OCI-LY7 (cell line): ENCODE data around the gene WNK2. TPM values are rescaled to one million over a fixed set of nuclear protein-coding genes. Genes with fewer than 3 reads are reported as not detected.

Experiments used
- BruUV-seq: library from RNA; stranded (reverse); fragments of 400-500 nt; replicated peaks from 2 replicates; lab custom pipeline; 2021; lab: Mats Ljungman, UMichigan
- CTCF ChIA-PET: fragments of 300-600 bp; sonication (Branson Sonifier 250); formaldehyde crosslinking; loops from one replicate; lab custom pipeline; 2022; ENCODE audit warnings: antibody characterized with exemption; ENCODE audit not compliant: unreplicated experiment; lab: Charles Lee
- POLR2A ChIA-PET: fragments of 300-600 bp; sonication (Branson Sonifier 250); formaldehyde crosslinking; loops from one replicate; lab custom pipeline; 2022; ENCODE audit warnings: antibody characterized with exemption; lab: Charles Lee
- DNase-seq: peaks from one replicate; pipeline ENCODE4 v3.0.0-alpha.2; 2015; ENCODE audit warnings: low spot score
- H2AFZ ChIP-seq: fragments of 200-600 bp; sonication (generic), shearing (Covaris generic); 2 replicates; pipeline ENCODE4 v1.6.1; 2014; ENCODE audit warnings: mild to moderate bottlenecking, antibody characterized with exemption, low read length, moderate library complexity
- H3K27ac ChIP-seq: fragments of 200-600 bp; sonication (generic); 2 replicates; pipeline ENCODE4 v1.5.1; 2014; ENCODE audit warnings: mixed run types, low read depth, mild to moderate bottlenecking, moderate library complexity, low read length, inconsistent platforms; ENCODE audit not compliant: poor library complexity, severe bottlenecking
- H3K36me3 ChIP-seq: fragments of 200-600 bp; sonication (generic); 2 replicates; pipeline ENCODE4 v1.6.1; 2014; ENCODE audit warnings: mild to moderate bottlenecking, antibody characterized with exemption, low read length, moderate library complexity, mixed read lengths; ENCODE audit not compliant: insufficient read depth
- H3K4me1 ChIP-seq: fragments of 200-600 bp; sonication (generic); 2 replicates; pipeline ENCODE4 v1.5.1; 2014; ENCODE audit warnings: mild to moderate bottlenecking, low read length; ENCODE audit not compliant: insufficient read depth, poor library complexity, severe bottlenecking
- H3K4me2 ChIP-seq: fragments of 200-600 bp; sonication (generic); 2 replicates; pipeline ENCODE4 v1.6.1; 2014; ENCODE audit warnings: mild to moderate bottlenecking, low read length
- H3K4me3 ChIP-seq: fragments of 200-600 bp; sonication (generic); 2 replicates; pipeline ENCODE4 v1.5.1; 2014; ENCODE audit warnings: mild to moderate bottlenecking, low read depth, low read length; ENCODE audit not compliant: poor library complexity, severe bottlenecking
- H3K79me2 ChIP-seq: fragments of 200-600 bp; sonication (generic); 2 replicates; pipeline ENCODE4 v1.6.1; 2016; ENCODE audit warnings: low read depth, mild to moderate bottlenecking, low read length, moderate library complexity, mixed read lengths; ENCODE audit not compliant: insufficient read depth
- H3K9me2 ChIP-seq: fragments of 200-600 bp; sonication (generic); 2 replicates; pipeline ENCODE4 v1.6.1; 2016; ENCODE audit warnings: mild to moderate bottlenecking, low read length, mixed read lengths; ENCODE audit not compliant: insufficient read depth
- H3K9me3 ChIP-seq: fragments of 200-600 bp; sonication (generic); 2 replicates; pipeline ENCODE4 v1.6.1; 2014; ENCODE audit warnings: mild to moderate bottlenecking, mixed run types, low read length, mixed read lengths
- H4K20me1 ChIP-seq: fragments of 200-600 bp; sonication (generic); 2 replicates; pipeline ENCODE4 v1.6.1; 2014; ENCODE audit warnings: mild to moderate bottlenecking, antibody characterized with exemption, low read length, moderate library complexity, mixed read lengths; ENCODE audit not compliant: insufficient read depth
- CTCF ChIP-seq: fragments of 200-600 bp; sonication (generic); conservative IDR thresholded peaks from 2 replicates; pipeline ENCODE4 v1.5.1; 2014; ENCODE audit warnings: mild to moderate bottlenecking, antibody characterized with exemption, low read length, moderate library complexity, mixed read lengths
- EZH2phosphoT487 ChIP-seq: fragments of 200-600 bp; sonication (generic); IDR thresholded peaks from 2 replicates; pipeline ENCODE4 v1.6.1; 2018; ENCODE audit warnings: low read depth, borderline replicate concordance, mild to moderate bottlenecking, mixed run types, antibody characterized with exemption, low read length, moderate library complexity, mixed read lengths
- intact Hi-C: fragments of 100-400 bp; cut with micrococcal nuclease; formaldehyde crosslinking; loops from one replicate; pipeline ENCODE4 v1.10.0; 2022; ENCODE audit not compliant: unreplicated experiment
- total RNA-seq, 2 experiments: library from RNA; depleted of rRNA in 1 of 2; stranded (reverse); fragments of >200 nt in 1 of 2; shearing (Covaris generic) in 1 of 2; gene quantifications; 2 replicates each; pipeline ENCODE4 v1.2.3, GENCODE V29; 2014 to 2022

Gene WNK2
- total RNA-seq, 2 experiments from 2014 or later, result 142 to 194 TPM

GRCh38 chr9:93252116-93252780 is 68.3 kb downstream of the WNK2 start:
- Histone ChIP-seq H3K27ac (no peak overlapping the region), H3K36me3 (no peaks in the 10 kb centered on the region), H3K4me2 (no peak overlapping the region), H3K4me1 (no peaks in the 10 kb centered on the region), H4K20me1 (no peaks in the 10 kb centered on the region), H3K9me2 (no peaks in the 10 kb centered on the region), H2AFZ (no peak overlapping the region), H3K79me2 (no peaks in the 10 kb centered on the region), H3K4me3 (no peak overlapping the region), H3K9me3 (no peaks in the 10 kb centered on the region)
- BruUV-seq, result no TSS peak
- CTCF ChIA-PET, result no interaction called here
- POLR2A ChIA-PET, result no interaction called here
- no peak for DNase-seq
- TF ChIP-seq EZH2phosphoT487 (no peak), CTCF (no peak)
- intact Hi-C loops, result no loop called here

GRCh38 chr9:93252781-93253530 is 69.0 kb downstream of the WNK2 start:
- no peaks in the 10 kb centered on the region for H3K9me2 ChIP-seq
- no peaks in the 10 kb centered on the region for H3K79me2 ChIP-seq
- intact Hi-C loops, result no loop called here
- no peaks in the 10 kb centered on the region for H3K4me1 ChIP-seq
- no peak for TF ChIP-seq CTCF
- TF ChIP-seq EZH2phosphoT487, result no peak
- BruUV-seq, result no TSS peak
- no peak overlapping the region for H3K27ac ChIP-seq
- H3K9me3 ChIP-seq, result no peaks in the 10 kb centered on the region
- no peak overlapping the region for H3K4me3 ChIP-seq
- POLR2A ChIA-PET, result no interaction called here
- DNase-seq, result no peak
- no peak overlapping the region for H3K4me2 ChIP-seq
- H2AFZ ChIP-seq, result no peak overlapping the region
- H4K20me1 ChIP-seq, result no peaks in the 10 kb centered on the region
- H3K36me3 ChIP-seq, result no peaks in the 10 kb centered on the region
- CTCF ChIA-PET, result no interaction called here

GRCh38 chr9:93253633-93254032 is 69.7 kb downstream of the WNK2 start:
- H3K36me3 ChIP-seq, result no peaks in the 10 kb centered on the region
- CTCF ChIA-PET, result no interaction called here
- H3K4me3 ChIP-seq, result no peak overlapping the region
- TF ChIP-seq CTCF, result no peak
- TF ChIP-seq EZH2phosphoT487, result no peak
- no peaks in the 10 kb centered on the region for H3K9me3 ChIP-seq
- no peak for DNase-seq
- H4K20me1 ChIP-seq, result no peaks in the 10 kb centered on the region
- no peak overlapping the region for H3K27ac ChIP-seq
- no peak overlapping the region for H2AFZ ChIP-seq
- H3K4me2 ChIP-seq, result no peak overlapping the region
- H3K4me1 ChIP-seq, result no peaks in the 10 kb centered on the region
- POLR2A ChIA-PET, result interaction anchor here (0.8 kb wide), 1 partner anchor 15 kb away, joined by 3 read pairs; no protein-coding TSS in a partner anchor
- intact Hi-C loops, result no loop called here
- no peaks in the 10 kb centered on the region for H3K9me2 ChIP-seq
- H3K79me2 ChIP-seq, result no peaks in the 10 kb centered on the region
- no TSS peak for BruUV-seq
